HG03442 (cell line): ENCODE data around the gene SAT2.
"Not testable (repeated sequence)": the region's sequence is repeated elsewhere in the genome, so short reads cannot be mapped to it uniquely, and the experiment has no call there.

Experiments used
- ATAC-seq: cut with Tn5 transposase; IDR thresholded peaks from one replicate; pipeline ENCODE4 v1.9.1; 2021; ENCODE audit warnings: mild to moderate bottlenecking, moderate library complexity; ENCODE audit not compliant: unreplicated experiment

The SAT2 gene

DNA sequence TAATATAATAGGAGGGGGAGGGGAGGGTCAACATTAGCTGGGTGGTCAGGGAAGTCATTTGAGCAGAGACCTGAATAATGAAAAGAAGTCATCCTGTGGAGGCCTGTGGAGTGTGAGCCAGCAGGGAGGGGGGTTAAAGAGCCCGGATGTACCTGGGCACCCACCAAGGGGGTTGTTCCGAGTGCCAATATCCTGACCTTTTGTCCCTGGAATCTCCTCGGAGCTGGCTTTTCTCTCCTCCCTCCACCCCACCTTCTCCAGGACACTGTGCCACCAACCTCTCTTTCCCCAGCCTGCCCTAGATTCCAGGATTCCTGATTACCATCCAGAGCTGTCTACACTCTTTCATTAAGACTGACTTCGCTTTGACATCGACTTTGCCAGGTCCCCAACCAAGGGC is 8.5 kb upstream of the SAT2 start:
- ATAC-seq, result no peak

DNA sequence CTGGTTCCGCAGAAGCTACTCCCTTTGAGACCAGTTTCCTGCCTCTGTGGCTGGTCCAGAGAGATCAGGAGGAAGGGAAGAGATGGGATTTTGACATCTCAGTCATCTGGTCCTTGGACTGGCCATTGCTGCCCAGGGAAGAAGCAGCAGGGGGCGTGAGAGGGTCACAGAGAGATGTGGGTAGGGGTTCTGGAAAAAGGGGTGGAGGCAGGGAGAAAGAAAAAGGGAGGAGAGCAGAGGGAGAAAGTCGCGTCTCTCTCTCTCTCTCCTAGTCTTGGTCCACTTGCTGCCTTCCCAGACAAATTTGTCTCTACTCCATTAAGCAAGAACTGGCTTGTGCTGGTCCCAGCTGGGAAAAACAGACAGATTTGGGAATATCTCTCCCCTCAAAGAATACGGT is 6.8 kb upstream of the SAT2 start:
- no peak for ATAC-seq

DNA sequence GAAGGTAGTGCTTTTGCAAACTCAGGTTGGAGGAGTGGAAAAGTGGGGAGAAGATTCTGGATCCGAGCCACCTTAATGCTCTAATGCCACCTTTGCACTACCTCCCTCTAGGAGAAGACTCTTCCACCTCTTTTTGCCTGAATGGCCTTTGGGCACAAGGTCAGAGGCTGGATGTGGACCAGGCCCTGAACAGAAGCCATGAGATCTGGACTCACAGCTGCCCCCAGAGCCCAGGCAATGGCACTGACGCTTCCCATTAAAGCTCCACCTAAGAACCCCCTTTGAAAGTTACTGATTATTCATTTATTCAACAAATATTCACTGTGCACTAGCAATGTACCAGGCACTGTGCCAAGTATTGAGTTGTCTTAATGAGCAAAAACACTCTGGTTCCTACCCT is 5.5 kb upstream of the SAT2 start:
- no peak for ATAC-seq

DNA sequence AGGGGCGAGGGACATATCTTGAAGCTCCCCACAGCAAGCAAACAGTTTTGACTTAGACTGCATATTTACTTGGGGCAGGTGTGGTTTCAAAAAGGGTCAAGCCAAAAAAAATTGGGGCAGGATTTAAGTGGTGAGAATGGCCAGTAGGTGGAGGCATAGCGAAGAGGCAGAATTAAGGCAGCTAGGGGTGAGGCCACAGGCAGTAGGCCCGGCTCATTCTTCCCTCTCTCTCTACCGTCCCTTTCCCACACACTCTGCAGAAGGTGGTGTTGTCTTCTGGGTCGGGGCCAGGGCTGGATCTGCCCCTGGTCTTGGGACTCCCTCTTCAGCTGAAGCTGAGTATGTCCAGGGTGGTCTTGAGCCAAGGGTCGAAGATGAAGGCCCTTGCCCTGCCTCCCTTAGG is 4.9 kb upstream of the SAT2 start:
- ATAC-seq, result no peak

DNA sequence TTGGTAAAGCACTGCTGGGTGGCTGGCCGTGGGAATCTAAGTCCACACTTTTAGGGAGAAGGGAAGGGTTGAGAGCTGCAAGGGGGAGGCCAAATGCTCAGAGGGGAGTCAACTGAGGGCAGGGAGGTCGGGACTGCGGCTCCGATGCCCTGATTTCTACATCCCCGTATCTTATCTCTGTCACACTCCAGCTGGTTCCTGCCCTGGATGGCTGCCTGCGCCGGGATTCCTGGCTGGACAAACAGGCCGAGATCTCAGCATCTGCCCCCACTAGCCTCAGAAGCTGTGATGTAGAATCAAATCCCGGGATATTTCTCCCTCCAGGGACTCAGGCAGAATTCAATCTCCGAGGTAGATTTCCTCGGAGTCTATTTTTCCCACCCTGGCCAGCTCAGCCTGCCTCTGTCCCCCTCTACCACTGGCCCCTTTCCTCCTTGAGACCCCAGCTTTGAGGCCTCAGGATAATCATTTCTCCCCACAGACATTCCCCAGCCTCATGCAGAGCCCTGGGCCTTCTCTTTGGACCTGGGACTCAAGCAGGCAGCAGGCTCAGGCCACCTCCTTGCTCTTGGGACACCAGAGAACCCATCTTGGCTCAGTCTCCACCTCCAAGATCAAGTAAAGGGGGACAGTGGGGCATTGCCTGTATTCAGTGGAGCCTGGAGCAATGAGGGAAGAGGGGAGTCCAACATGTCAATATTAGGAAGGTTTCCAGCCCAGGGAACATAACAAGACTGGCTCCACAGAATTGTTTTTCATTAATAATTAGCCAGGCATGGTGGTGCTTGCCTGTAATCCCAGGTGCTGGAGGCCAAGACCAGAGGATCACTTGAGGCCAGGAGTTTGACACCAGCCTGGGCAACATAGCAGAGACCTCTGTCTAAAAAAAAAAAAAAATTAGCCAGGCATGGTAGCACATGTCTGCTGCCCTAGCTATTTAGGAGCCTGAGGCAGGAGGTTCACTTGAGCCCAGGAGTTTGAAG is 4.1 kb upstream of the SAT2 start:
- no peak for ATAC-seq

DNA sequence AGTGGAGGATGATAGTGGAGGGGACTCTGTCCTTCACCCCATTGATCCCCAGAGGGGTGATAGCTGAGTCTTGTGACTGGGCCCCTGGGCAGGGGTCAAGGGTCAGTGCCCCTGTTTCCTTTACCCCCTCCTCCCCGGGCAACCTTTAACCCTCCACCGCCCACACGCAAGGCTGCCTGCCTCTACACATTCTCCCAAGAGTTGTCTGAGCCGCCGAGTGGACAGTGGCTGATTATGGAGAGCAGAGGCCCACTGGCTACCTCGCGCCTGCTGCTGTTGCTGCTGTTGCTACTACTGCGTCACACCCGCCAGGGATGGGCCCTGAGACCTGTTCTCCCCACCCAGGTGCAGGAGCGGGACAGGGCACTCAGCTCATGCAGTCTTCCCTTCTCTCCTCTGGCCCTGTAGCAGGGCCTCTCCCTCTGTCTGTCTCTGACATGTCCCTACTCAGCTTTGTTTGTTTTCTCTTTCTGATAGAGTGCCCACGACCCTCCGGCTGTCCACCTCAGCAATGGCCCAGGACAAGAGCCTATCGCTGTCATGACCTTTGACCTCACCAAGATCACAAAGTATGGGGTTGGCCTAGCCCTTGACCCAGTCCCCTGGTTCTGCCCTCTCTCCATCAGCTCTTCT is 2.4 kb upstream of the SAT2 start, which contains the start of gene SHBG:
Gene SHBG (plus strand): TSS at position 197 of the 633 bp plus-strand sequence. CDS start 38 bp downstream, at position 235.
- ATAC-seq, result no peak

DNA sequence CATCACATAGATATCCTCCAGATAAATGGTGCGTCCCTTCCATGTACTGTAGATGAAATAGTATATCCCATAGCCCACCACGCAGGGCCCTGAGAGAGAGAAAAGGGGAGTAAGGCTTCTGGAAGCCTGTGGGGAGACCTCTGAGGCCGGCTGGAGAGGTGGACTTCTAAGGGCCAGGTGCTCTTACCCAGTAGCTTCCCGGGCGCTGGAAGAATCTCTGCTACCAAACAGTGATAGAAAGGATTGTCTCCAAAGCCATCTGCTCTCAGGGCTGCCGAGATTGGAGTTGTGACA is 718 bp downstream of the SAT2 start:
- no peak for ATAC-seq

DNA sequence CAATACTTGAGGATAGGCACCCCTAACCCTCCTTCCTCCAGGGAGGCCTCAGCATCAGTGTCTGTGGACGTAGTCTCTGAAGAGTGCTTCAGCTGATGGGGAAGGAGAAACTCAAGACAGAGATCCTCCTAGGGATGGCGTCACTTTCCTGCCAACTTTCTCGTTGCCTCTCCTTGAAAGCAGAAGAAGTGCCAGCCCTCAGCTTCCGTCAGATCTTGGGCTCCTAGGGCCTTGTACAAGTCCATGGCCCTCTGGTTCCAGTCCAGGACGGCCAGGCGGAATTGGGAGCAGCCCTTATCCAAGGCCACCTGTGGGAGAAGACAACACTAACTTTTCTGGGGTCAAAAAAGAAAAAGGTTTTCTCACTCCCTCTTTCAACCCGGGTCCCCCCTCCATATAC is 1.3 kb downstream of the SAT2 start:
- no peak for ATAC-seq

DNA sequence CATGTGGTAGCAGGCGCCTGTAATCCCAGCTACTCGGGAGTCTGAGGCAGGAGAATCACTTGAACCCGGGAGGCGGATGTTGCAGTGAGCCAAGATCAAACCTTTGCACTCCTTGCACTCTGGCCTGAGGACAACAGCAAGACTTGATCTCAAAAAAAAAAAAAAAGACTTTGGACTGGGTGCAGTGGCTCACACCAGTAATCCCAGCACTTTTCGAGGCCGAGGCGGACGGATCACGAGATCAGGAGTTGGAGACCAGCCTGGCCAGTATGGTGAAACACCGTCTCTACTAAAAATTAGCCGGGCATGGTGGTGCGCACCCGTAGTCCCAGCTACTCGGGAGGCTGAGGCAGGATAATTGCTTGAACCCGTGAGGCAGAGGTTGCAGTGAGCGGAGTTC is 1.9 kb downstream of the SAT2 start:
- ATAC-seq, result not testable (repeated sequence)

DNA sequence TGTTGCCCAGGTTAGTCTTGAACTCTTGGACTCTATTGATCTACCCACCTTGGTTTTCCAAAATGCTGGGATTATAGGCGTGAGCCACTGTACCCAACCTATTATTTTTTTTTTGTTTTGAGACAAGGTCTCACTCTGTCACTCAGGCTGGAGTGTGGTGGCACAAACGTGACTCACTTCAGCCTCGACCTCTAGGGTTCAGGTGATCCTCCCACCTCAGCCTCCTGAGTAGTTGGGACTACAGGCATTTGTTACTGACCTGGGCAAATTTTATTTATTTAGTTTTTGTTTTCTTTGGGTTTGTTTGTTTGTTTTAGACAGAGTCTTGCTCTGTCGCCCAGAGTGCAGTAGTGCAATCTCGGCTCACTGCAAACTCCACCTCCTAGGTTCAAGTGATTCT is 4.0 kb downstream of the SAT2 start:
- ATAC-seq, result no peak

DNA sequence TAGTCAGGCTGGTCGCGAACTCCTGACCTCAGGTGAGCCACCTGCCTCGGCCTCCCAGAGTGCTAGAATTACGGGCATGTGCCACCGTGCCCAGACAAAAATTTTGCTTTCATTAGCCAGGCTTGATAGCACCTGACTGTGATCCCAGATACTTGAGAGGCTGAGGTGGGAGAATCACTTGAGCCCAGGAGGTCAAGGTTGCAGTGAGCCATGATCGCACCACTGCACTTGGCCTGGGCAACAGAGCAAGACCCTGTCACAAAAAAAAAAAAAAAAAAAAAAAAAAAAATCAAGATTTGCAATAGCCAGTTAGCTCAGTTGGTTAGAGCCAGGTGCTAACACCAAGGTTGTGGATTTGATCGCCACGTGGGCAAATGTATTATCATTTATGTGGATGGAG is 6.8 kb downstream of the SAT2 start:
- ATAC-seq, result no peak

DNA sequence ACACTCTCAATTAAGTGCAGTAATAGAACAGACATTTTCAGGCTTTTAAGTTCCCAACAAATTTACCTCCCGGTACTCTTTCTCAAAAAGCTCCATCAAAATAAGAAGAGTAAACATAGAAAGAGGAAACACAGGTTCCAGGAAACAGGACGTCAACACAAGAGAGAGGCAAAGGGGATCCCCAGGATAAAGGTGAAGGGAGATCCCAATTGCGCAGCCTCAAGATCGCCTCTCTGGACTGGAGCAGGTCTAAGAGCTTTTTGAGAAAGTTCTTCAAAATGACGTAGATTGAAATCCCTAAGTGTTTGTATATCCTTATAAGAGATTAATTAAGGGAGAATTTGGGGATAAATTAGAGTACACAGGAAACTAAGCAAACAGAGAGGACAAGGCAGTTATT is 9.0 kb downstream of the SAT2 start:
- ATAC-seq, result no peak

DNA sequence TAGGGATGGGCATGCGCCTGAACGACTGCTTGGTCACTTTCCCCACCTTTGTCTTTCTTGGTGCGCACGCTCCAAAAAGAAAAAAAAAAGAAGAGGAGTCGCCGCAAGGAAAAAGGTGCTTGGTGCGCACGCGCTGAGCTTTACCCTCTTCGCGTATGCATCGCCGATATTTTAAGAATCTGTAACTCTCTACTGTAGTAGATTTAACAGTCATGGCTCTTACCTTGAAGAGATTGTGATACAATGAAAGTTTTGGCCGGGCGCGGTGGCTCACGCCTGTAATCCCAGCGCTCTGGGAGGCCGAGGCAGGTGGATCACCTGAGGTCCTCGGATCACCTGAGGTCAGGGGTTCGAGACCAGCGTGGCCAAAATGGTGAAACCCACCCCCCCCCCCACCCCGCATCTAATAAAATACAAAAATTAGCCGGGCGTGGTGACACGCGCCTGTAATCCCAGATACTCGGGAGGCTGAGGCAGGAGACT is 12.3 kb downstream of the SAT2 start:
- ATAC-seq, result no peak

DNA sequence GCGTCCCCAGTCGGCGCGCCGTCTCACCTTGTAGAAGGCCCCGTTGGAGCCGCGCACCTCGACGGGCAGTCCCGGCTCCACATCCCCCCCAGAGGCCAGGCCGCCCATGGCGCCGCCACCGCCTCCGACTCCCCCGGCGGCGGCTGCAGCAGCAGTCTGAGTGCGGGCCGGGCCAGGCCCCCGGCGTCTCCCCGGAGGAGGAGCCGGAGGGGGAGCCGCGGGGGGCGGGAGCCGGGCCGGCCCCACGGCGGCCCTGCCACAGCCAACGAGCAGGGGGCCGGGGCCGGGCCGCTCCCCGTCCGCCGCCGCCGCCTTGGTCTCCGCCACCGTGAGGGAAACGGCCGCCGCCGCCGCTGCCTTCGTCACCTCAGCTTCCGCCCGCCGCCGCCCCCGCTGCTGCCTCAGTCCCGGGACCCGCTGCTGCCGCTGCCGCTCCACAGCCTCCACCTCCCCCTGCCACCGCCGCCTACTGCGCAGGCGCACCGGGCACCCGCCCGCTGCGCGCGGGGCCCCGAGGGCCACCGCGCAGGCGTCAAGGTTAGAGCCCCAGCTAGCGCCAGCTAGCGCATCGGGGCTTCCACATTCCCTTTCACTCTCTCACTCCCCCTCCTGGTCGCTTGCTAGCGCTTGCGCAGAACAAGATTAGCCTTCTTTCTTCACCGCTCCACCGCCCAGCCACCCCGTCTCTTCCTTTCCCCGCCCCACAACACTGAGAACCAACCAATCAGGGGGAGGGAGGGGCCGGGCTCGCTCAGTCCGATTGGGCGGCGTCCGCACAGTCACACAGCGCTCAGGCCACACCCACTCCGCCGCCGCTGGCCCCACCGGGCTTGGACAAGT is 13.0 kb downstream of the SAT2 start, which contains the start of gene FXR2:
Gene FXR2 (minus strand): TSS at position 473 of the 840 bp plus-strand sequence. CDS start 365 bp downstream, at position 108.
- peak; percentile 81 for ATAC-seq

DNA sequence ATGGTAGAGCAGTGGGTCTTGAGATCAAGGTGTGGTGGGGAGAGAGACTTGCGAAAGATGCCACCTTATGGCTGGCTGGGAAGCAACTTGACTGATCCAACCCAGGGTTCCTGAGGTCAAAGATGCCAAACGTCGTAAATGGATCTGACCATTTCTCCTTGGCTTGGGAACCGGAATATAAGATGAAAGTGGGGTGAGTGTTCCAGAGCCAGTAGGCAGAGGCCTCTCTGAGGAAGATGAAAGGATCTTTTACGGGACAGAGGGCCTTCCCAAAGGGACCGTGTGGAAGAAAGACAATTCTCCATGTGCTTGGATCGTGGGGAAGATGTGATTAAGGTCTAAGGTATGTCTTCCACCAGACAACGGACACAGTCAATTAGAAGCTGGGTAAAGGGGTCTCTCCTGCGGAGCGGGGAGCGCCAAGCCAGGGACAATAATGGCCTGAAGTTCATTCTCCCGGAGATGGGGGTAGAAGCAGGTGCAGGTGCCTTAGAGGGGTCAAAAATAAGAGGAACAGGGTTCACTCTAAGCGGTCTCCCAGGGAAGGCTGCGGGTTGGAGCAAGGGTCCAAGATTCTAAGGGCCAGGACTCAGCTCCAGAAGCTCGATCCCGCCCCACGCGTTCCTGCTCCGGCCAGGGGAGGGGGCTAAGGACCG is 13.7 kb downstream of the SAT2 start:
- no peak for ATAC-seq

DNA sequence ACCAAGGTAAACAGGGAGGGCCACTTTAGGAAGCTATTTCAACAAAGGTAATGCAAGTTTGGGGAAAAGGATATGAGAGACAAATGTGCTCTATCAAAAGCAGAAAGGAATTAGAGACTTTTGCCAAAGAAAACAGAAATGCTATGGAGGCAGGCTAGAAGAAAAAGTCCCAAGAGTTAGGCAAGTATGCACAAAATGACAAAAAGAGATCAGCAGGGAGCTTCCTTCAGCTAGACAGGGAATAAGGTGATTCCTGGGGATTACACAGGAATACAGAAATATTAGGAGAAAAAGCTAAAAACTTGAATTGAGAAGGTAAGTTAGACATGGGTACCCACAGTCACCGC is 15.4 kb downstream of the SAT2 start:
- no peak for ATAC-seq

DNA sequence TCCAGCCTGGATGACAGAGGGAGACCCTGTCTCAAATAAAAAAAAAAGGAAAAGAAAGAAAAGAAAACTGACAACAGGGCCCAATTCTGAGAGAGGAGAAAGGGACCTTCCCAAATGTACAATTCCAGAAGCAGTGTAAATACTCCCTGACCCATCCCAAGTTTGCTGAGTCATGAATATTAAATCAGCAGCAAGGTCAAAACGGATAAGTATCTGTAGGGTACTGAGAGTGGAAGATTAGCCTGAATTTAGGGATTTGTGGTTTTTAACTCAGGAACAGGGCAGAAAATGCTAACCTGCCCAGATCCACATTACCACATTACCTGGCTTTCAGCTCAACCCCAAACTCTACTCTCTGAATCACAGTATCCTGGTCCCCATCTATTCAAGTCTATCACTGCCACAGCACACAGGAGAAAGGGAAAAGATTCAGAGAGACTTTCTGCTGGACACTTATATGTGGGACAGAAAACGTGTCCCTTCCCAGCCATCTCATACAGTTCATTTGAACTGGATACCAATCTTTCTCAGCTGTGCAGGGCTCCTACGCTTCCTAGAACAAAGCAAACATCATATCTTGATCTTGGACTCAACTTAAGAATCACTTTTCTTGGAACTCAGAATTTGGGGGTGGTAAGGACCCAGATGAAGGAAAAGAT is 15.9 kb downstream of the SAT2 start:
- ATAC-seq, result no peak

DNA sequence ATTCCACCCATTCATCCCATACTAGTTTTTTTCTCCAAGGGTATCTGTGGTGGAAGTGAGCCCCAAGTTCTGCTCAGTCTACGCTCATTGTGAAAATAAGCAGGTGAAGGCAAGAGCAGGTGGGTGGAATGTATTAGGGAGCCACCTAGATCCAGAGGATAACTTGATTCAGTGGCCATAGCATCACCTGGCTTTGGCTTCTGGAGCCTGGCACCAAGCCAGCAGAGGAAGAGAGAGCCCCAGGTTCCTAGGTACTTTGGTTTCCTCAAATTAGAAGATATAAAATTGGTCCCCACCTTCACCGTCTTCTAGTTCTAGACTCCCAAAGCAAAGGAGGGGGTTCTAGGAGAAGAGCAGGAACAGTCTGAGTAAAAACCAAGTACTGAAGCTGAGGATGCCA is 17.0 kb downstream of the SAT2 start:
- no peak for ATAC-seq

DNA sequence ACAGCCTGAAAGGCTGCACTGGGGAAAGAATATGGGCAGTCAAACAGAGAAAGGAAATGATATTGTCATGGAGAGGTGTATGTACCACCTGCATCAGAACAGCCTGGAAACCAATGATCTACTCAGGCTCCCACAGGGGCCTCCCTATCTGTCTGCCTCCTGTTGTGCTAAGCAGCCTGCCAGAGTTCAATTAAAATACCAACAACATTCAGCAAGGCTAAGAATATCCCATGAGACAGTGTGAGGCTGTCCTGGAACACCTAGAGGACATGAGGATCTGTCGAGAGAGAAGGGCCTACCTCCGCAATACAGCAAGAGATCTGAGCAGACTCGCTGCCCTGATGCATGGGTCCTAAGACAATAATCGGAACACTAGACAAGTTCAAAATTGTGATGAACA is 21.3 kb downstream of the SAT2 start:
- ATAC-seq, result no peak

DNA sequence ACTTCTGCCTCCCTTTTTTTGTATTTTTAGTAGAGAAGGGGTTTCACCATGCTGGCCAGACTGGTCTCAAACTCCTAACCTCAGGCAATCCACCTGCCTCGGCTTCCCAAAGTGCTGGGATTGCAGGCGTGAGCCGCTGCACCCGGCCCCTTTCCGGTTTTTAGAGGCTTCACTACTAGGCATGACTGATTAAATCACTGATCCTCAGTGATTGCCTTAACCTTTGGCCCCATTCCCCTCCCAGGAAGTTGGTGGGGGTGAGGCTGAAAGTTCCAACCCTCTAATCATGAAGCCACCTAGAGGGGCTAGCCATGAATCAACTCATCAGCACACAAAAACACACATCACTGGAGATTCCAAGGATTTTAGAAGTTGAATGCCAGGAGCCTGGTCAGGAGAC is 30.1 kb downstream of the SAT2 start:
- not testable (repeated sequence) for ATAC-seq
